ENCODE results near the gene PPM1K. TPM values are rescaled to one million over a fixed set of nuclear protein-coding genes. Genes with fewer than 3 reads are reported as not detected.

Gene PPM1K
- total and polyA plus RNA-seq, 2 donors (not counting 3 experiments of a cell fraction or from before 2014, with no cell fraction given), result 4.0 to 8.6 TPM

GRCh38 chr4:88215351-88215750 is 69.0 kb downstream of the PPM1K start:
- ChIA-PET POLR2A (no interaction called here), CTCF (interaction anchor here (1.2 to 8.1 kb wide), 6 partner anchors 9 to 298 kb away, joined by 3 to 519 read pairs (median 6); partner anchors contain the start of gene HERC6)
- intact Hi-C loops (cut with micrococcal nuclease) (no loop called here), dilution Hi-C loops (cut with MboI; ENCODE audit: extremely low pct_ligation_motif_present, low sequenced_read_pairs) (no loop called here)
- Histone ChIP-seq H4K20me1 (replicated peaks; ENCODE audit: control insufficient read depth, extremely low read depth, insufficient read depth, low read length) (no peaks in the 10 kb centered on the region), H3K27me3 (ENCODE audit: control insufficient read depth in 2 of 2, insufficient read depth in 2 of 2, low read length in 2 of 2) (no peaks in the 10 kb centered on the region), H3K79me2 (ENCODE audit: control insufficient read depth, insufficient read depth, low read length) (no peaks in the 10 kb centered on the region), H3K4me1 (ENCODE audit: control insufficient read depth, extremely low read depth, insufficient read depth, low read length) (no peaks in the 10 kb centered on the region), H3K9me1 (replicated peaks; ENCODE audit: control insufficient read depth, extremely low read depth, insufficient read depth, low read length) (no peaks in the 10 kb centered on the region), H3K4me2 (ENCODE audit: insufficient read depth, low read length) (no peak overlapping the region), H3K9ac (replicated peaks; ENCODE audit: extremely low read depth, insufficient read depth, low read length) (no peak overlapping the region), H3K9me3 (replicated peaks; ENCODE audit: control insufficient read depth, insufficient read depth, low read length) (no peaks in the 10 kb centered on the region), H3K4me3 (replicated peaks in 1 of 3; ENCODE audit: insufficient read depth in 1 of 3, low read depth in 1 of 3, low read length in 3 of 3) (no peak overlapping the region), H2AFZ (ENCODE audit: low read depth, low read length) (no peak overlapping the region), H3K36me3 (ENCODE audit: control insufficient read depth in 2 of 2, extremely low read depth in 1 of 2, insufficient read depth in 2 of 2, low read length in 2 of 2) (no peaks in the 10 kb centered on the region), H3K27ac (ENCODE audit: insufficient read depth, low read depth, low read length) (no peak overlapping the region)
- BruUV-seq (replicated peaks), result no TSS peak
- DNase-seq (ENCODE audit: low read depth, low spot score), result no peak
- no peak for FAIRE-seq
- TF ChIP-seq MYC (IDR thresholded peaks at IDR 0.05; ENCODE audit: low read depth, low read length) (no peak), POLR2A (IDR thresholded peaks at IDR 0.05; ENCODE audit: low read depth, low read length) (no peak), FOS (IDR thresholded peaks at IDR 0.05; ENCODE audit: borderline replicate concordance, insufficient read depth, low read length) (no peak), MAX (IDR thresholded peaks at IDR 0.05; ENCODE audit: insufficient read depth, insufficient read length) (no peak), EZH2 (IDR thresholded peaks at IDR 0.05; ENCODE audit: borderline replicate concordance, low read depth, low read length, severe bottlenecking) (no peak), POLR2AphosphoS5 (IDR thresholded peaks at IDR 0.05; ENCODE audit: insufficient read depth, low read depth, low read length) (no peak), GATA2 (IDR thresholded peaks at IDR 0.05; ENCODE audit: insufficient read depth, insufficient read length, low read depth, low read length) (no peak), JUN (IDR thresholded peaks at IDR 0.05; ENCODE audit: borderline replicate concordance, insufficient read depth, insufficient read length, low read depth) (no peak)
- TF ChIP-seq, protein P1, sequence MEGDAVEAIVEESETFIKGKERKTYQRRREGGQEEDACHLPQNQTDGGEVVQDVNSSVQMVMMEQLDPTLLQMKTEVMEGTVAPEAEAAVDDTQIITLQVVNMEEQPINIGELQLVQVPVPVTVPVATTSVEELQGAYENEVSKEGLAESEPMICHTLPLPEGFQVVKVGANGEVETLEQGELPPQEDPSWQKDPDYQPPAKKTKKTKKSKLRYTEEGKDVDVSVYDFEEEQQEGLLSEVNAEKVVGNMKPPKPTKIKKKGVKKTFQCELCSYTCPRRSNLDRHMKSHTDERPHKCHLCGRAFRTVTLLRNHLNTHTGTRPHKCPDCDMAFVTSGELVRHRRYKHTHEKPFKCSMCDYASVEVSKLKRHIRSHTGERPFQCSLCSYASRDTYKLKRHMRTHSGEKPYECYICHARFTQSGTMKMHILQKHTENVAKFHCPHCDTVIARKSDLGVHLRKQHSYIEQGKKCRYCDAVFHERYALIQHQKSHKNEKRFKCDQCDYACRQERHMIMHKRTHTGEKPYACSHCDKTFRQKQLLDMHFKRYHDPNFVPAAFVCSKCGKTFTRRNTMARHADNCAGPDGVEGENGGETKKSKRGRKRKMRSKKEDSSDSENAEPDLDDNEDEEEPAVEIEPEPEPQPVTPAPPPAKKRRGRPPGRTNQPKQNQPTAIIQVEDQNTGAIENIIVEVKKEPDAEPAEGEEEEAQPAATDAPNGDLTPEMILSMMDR (IDR thresholded peaks at IDR 0.05; ENCODE audit: extremely low read depth in 1 of 2, insufficient read depth in 1 of 2, low read depth in 1 of 2, low read length in 2 of 2), result no peak
